Sigmoid colon (tissue), 3 donors: ENCODE results near the gene DTD1.

Experiments used
- POLR2A ChIP-seq, 2 donors: fragments of 450-650 bp; IDR thresholded peaks; one replicate each; pipeline ENCODE4 v1.6.1; 2016; ENCODE audit warnings: antibody characterized with exemption in 2 of 2, mild to moderate bottlenecking in 2 of 2, moderate library complexity in 2 of 2
- TF ChIP-seq, protein P1 (sequence below), 4 experiments: fragments of 450-650 bp in 3 of 4; fragments of 200-600 bp in 1 of 4; IDR thresholded peaks; one replicate each; pipeline ENCODE4 v1.5.1; 2016 to 2019; ENCODE audit warnings: antibody characterized with exemption in 4 of 4, mild to moderate bottlenecking in 3 of 4, moderate library complexity in 2 of 4

DNA sequence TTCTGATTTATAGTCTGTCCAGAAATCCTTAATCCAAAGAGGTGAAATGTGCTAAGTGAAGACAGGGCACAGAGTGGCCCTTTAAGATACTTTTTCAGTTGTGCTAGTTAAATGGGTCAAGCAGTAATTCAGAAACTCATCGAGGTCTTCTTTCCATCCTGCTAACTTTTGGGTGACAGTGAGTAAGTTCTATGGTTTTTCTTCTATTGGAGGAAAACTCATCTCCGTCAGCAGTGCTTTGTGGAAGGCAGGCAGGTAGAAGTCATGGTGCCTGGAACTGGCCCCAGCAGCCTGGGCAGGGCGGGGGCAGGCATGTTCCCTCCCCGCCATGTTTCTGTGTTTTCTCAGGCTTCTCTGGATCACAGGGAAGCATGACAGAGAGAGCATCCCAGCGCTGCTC is 159.2 kb downstream of the DTD1 start:
- no peak for TF ChIP-seq POLR2A (IDR thresholded peaks at IDR 0.05)
- TF ChIP-seq, protein P1, sequence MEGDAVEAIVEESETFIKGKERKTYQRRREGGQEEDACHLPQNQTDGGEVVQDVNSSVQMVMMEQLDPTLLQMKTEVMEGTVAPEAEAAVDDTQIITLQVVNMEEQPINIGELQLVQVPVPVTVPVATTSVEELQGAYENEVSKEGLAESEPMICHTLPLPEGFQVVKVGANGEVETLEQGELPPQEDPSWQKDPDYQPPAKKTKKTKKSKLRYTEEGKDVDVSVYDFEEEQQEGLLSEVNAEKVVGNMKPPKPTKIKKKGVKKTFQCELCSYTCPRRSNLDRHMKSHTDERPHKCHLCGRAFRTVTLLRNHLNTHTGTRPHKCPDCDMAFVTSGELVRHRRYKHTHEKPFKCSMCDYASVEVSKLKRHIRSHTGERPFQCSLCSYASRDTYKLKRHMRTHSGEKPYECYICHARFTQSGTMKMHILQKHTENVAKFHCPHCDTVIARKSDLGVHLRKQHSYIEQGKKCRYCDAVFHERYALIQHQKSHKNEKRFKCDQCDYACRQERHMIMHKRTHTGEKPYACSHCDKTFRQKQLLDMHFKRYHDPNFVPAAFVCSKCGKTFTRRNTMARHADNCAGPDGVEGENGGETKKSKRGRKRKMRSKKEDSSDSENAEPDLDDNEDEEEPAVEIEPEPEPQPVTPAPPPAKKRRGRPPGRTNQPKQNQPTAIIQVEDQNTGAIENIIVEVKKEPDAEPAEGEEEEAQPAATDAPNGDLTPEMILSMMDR (IDR thresholded peaks at IDR 0.05): no peak
